Loucy (cell line): ENCODE results near the gene MKLN1.

Experiments used
- H2AFZ ChIP-seq: fragments of 200-600 bp; sonication (generic); 2 replicates; pipeline ENCODE4 v1.6.0; 2016; ENCODE audit warnings: antibody characterized with exemption, mild to moderate bottlenecking, low read length, moderate library complexity
- H3F3A ChIP-seq: fragments of 200-600 bp; 2 replicates; pipeline ENCODE4 v1.6.0; 2016; ENCODE audit warnings: antibody characterized with exemption, low read depth, mild to moderate bottlenecking
- H3K27me3 ChIP-seq: fragments of 200-600 bp; sonication (generic); 2 replicates; pipeline ENCODE4 v1.6.1; 2014; ENCODE audit warnings: low read length, mild to moderate bottlenecking; ENCODE audit not compliant: insufficient read depth, poor library complexity, severe bottlenecking
- H3K36me3 ChIP-seq: fragments of 200-600 bp; sonication (generic); 2 replicates; pipeline ENCODE4 v1.6.1; 2016; ENCODE audit warnings: low read length; ENCODE audit not compliant: insufficient read depth
- H3K4me1 ChIP-seq: fragments of 200-600 bp; sonication (generic); 2 replicates; pipeline ENCODE4 v1.5.1; 2014; ENCODE audit warnings: low read length, mild to moderate bottlenecking; ENCODE audit not compliant: insufficient read depth, poor library complexity, severe bottlenecking
- H3K4me2 ChIP-seq: fragments of 200-600 bp; sonication (generic); 2 replicates; pipeline ENCODE4 v1.6.0; 2014; ENCODE audit warnings: antibody characterized with exemption, low read length, low read depth, mild to moderate bottlenecking; ENCODE audit not compliant: poor library complexity, severe bottlenecking
- H3K4me3 ChIP-seq: fragments of 200-600 bp; sonication (generic); 2 replicates; pipeline ENCODE4 v1.5.1; 2014; ENCODE audit warnings: low read length, mild to moderate bottlenecking, mixed read lengths; ENCODE audit not compliant: poor library complexity, severe bottlenecking
- H3K79me2 ChIP-seq: fragments of 200-600 bp; sonication (generic); 2 replicates; pipeline ENCODE4 v1.6.1; 2014; ENCODE audit warnings: low read length; ENCODE audit not compliant: insufficient read depth
- H3K9ac ChIP-seq: fragments of 200-600 bp; sonication (generic); 2 replicates; pipeline ENCODE4 v1.6.0; 2014; ENCODE audit warnings: mild to moderate bottlenecking, low read depth, low read length, moderate library complexity; ENCODE audit not compliant: poor library complexity, severe bottlenecking
- H3K9me2 ChIP-seq: fragments of 200-600 bp; sonication (generic); replicated peaks from 2 replicates; pipeline ENCODE4 v1.6.1; 2016; ENCODE audit warnings: low read depth, low read length, mixed read lengths
- H3K9me3 ChIP-seq: fragments of 200-600 bp; sonication (generic); 2 replicates; pipeline ENCODE4 v1.6.1; 2014; ENCODE audit warnings: mild to moderate bottlenecking, antibody characterized with exemption, low read length, low read depth; ENCODE audit not compliant: insufficient read depth
- H4K20me1 ChIP-seq: fragments of 200-600 bp; sonication (generic); 2 replicates; pipeline ENCODE4 v1.6.0; 2014; ENCODE audit warnings: antibody characterized with exemption, low read length, mild to moderate bottlenecking; ENCODE audit not compliant: insufficient read depth, poor library complexity, severe bottlenecking
- EZH2phosphoT487 ChIP-seq: fragments of 200-600 bp; IDR thresholded peaks from 2 replicates; pipeline ENCODE4 v1.6.1; 2018; ENCODE audit warnings: antibody characterized with exemption, mild to moderate bottlenecking, moderate library complexity, borderline replicate concordance
- TF ChIP-seq, protein P1 (sequence below): fragments of 200-600 bp; sonication (generic); conservative IDR thresholded peaks from 2 replicates; pipeline ENCODE4 v1.5.1; 2014; ENCODE audit warnings: mild to moderate bottlenecking, antibody characterized with exemption, low read length

The MKLN1 gene

DNA sequence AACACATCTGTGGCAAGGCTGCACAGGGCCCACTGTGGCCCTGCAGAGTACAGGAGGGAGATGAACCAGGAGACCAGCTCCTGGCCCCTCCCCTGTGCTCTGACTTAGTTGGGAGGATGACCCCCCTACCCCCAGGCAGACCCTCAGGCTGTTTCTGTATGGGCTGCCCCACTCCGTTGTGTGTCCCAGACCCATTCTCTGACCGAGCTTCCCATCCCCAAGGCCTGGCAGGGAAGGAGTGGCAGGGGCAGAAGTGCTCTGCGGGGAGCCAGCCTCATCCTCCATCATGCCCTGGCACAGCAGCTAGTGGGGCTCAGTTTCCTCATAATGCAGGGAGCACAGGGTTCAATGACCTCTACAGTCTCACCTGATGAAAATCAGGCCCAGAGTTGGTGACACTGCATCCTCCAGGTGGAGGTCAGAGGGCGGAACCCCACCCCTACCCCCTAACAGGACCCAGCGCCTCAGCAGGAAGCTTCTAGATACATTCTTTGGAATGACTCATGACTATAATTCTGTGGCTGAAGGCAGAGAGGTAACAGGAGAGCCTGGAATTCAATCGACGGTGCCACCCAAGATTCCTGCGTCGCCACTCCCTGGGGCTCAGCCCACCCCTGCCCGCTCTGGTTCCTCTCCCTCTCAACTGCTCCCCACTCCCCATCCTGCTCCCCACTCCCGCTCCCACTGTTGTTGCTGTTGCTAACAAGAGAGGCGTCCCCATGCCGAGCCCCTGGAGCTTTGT is 210.6 kb downstream of the MKLN1 start:
- Histone ChIP-seq H3K9me3 (no peaks in the 10 kb centered on the region), H3K27me3 (no peaks in the 10 kb centered on the region), H3K79me2 (no peaks in the 10 kb centered on the region), H3K9ac (no peak overlapping the region), H3K4me1 (no peaks in the 10 kb centered on the region), H3F3A (no peaks in the 10 kb centered on the region), H3K4me3 (no peak overlapping the region), H3K36me3 (no peaks in the 10 kb centered on the region), H3K9me2 (no peaks in the 10 kb centered on the region), H4K20me1 (no peaks in the 10 kb centered on the region), H3K4me2 (no peak overlapping the region), H2AFZ (no peak overlapping the region)
- TF ChIP-seq, protein P1, sequence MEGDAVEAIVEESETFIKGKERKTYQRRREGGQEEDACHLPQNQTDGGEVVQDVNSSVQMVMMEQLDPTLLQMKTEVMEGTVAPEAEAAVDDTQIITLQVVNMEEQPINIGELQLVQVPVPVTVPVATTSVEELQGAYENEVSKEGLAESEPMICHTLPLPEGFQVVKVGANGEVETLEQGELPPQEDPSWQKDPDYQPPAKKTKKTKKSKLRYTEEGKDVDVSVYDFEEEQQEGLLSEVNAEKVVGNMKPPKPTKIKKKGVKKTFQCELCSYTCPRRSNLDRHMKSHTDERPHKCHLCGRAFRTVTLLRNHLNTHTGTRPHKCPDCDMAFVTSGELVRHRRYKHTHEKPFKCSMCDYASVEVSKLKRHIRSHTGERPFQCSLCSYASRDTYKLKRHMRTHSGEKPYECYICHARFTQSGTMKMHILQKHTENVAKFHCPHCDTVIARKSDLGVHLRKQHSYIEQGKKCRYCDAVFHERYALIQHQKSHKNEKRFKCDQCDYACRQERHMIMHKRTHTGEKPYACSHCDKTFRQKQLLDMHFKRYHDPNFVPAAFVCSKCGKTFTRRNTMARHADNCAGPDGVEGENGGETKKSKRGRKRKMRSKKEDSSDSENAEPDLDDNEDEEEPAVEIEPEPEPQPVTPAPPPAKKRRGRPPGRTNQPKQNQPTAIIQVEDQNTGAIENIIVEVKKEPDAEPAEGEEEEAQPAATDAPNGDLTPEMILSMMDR = no peak
- TF ChIP-seq EZH2phosphoT487 = no peak

DNA sequence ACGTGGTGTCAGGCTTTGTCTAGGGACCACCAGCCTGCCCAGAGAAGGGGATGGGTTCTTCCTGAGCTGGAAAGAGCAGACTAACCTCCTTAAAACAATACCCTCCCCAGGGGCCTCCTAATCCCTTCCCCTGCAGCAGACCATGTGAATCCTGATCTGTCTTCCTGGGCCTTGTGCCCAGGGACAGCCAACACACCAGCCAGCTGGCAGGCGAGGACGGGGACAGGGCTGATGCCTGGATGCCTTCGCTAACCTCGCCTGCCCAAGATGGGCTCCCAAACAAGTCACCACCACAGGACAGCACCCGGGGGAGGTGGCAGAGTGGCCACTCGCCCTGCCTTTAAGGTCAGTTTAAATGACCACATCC is 211.1 kb downstream of the MKLN1 start:
- Histone ChIP-seq H2AFZ (no peak overlapping the region), H3K9me3 (no peaks in the 10 kb centered on the region), H4K20me1 (no peaks in the 10 kb centered on the region), H3K36me3 (no peaks in the 10 kb centered on the region), H3K9me2 (no peaks in the 10 kb centered on the region), H3K79me2 (no peaks in the 10 kb centered on the region), H3K27me3 (no peaks in the 10 kb centered on the region), H3K4me2 (no peak overlapping the region), H3F3A (no peaks in the 10 kb centered on the region), H3K4me3 (no peak overlapping the region), H3K4me1 (no peaks in the 10 kb centered on the region), H3K9ac (no peak overlapping the region)
- TF ChIP-seq, protein P1 = no peak
- no peak for TF ChIP-seq EZH2phosphoT487

DNA sequence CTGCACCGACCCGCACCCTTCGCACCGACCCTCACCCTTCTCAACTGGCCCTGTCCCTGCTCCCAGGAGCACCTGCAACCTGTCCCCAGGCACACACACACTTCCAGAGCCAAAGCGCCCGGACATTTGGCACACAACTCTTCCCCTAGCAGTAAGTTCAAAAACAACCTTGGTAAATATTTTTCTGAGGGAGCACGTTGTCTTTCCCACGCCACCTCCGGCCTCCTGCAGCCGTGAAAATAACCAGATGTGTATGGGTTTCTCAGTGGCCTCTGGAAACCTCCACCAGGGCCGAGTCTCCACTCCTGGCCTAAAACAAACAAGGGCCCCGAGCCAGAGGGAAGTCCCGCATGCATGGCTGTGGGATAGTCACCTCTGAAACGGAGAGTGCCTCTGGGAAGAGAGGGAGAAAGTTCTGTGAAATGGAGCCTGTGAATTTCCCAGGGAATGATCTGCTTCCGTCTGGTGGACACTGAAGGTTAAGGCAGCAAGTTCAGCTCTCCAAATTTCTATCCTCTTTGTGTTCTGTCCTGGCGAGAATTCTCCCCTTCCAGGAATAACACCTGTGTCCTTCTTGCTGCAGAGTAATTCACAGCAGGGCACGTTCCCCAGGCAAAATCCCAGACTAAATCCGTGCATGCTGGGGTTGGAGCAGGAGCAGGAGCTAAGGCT is 213.0 kb downstream of the MKLN1 start:
- H2AFZ ChIP-seq = no peak overlapping the region
- no peaks in the 10 kb centered on the region for H3K9me3 ChIP-seq
- no peaks in the 10 kb centered on the region for H3K27me3 ChIP-seq
- no peak overlapping the region for H3K9ac ChIP-seq
- H3K9me2 ChIP-seq = no peaks in the 10 kb centered on the region
- H3K4me1 ChIP-seq = peaks cover 10% of the 10 kb centered on the region
- H3F3A ChIP-seq = no peaks in the 10 kb centered on the region
- H3K4me3 ChIP-seq = no peak overlapping the region
- no peaks in the 10 kb centered on the region for H3K36me3 ChIP-seq
- no peak overlapping the region for H3K4me2 ChIP-seq
- no peaks in the 10 kb centered on the region for H3K79me2 ChIP-seq
- TF ChIP-seq, protein P1 = no peak
- TF ChIP-seq EZH2phosphoT487 = no peak
- no peaks in the 10 kb centered on the region for H4K20me1 ChIP-seq
